ENCODE results near the gene TACC3. TPM values are rescaled to one million over a fixed set of nuclear protein-coding genes. Genes with fewer than 3 reads are reported as not detected.

TACC3 gene
- total RNA-seq, 2 donors from 2014 or later, result 20.6 to 99.7 TPM

DNA sequence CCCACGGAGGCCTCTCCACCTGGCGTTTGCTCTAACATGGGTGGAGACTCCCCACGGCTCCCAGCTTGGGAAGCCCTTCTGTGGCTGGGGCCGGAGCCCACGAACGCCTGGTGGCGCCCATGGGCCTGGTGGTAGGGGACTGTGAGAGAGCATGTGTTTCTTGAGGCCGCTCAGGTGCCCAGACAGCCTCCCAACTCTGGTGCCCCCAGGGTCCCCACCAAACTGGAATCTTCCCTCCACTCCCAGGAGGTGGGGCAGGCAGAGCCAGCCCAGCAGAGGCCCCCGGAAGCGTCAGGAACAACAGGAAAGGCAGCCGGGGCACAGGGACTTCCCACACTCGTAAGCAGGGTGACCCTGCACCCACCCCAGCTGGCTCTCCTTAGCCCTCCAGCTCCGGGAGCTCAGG is 38.5 kb downstream of the TACC3 start:
- Histone ChIP-seq H3K27ac (no peak overlapping the region), H3K4me3 (no peak overlapping the region), H3K27me3 (peaks cover 24% of the 10 kb centered on the region), H3K9me3 (no peaks in the 10 kb centered on the region), H3K36me3 (no peaks in the 10 kb centered on the region), H3K4me1 (peaks cover 4% of the 10 kb centered on the region), H3K9ac (ENCODE audit: low read depth in 2 of 2, low read length in 2 of 2) (no peak overlapping the region)
- DNase-seq, result no peak
- TF ChIP-seq, protein P1, sequence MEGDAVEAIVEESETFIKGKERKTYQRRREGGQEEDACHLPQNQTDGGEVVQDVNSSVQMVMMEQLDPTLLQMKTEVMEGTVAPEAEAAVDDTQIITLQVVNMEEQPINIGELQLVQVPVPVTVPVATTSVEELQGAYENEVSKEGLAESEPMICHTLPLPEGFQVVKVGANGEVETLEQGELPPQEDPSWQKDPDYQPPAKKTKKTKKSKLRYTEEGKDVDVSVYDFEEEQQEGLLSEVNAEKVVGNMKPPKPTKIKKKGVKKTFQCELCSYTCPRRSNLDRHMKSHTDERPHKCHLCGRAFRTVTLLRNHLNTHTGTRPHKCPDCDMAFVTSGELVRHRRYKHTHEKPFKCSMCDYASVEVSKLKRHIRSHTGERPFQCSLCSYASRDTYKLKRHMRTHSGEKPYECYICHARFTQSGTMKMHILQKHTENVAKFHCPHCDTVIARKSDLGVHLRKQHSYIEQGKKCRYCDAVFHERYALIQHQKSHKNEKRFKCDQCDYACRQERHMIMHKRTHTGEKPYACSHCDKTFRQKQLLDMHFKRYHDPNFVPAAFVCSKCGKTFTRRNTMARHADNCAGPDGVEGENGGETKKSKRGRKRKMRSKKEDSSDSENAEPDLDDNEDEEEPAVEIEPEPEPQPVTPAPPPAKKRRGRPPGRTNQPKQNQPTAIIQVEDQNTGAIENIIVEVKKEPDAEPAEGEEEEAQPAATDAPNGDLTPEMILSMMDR (IDR thresholded peaks at IDR 0.05), result no peak
- intact Hi-C loops (cut with DNase I), result loop anchor here (10.0 kb wide), 1 partner anchor 435 kb away; no protein-coding TSS in a partner anchor

DNA sequence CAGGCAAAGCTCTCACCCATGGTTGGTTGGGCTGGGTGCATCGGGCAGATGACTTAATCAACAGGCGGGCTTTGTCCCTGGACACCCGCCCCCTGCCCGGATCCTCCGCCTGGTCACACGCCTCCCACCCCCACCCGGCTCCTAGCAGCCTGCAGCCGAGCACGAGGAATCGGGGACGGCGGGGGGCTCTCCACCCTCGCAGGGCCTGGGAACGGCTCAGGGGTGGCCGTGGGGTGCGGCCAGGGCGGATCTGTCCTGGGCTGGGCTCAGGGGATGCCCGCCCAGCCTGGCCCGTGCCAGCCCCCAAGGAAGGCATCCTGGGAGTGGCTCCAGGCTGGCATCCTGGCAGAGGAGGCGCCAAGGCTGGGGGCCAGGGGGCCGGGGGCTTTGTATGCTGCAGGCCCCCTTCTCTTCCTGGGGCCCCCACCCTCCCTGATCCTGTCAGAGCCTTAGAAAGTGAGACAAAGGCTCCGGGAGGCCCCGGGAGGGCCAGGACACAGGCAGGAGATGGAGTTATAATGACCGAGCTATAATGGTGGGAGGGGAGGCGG is 39.3 kb downstream of the TACC3 start:
- H3K4me1 ChIP-seq, result peaks cover 4% of the 10 kb centered on the region
- H3K9me3 ChIP-seq, result no peaks in the 10 kb centered on the region
- H3K36me3 ChIP-seq, result no peaks in the 10 kb centered on the region
- no peak overlapping the region for H3K9ac ChIP-seq (ENCODE audit: low read depth in 2 of 2, low read length in 2 of 2)
- TF ChIP-seq, protein P1 (IDR thresholded peaks at IDR 0.05), result no peak
- no peak overlapping the region for H3K27ac ChIP-seq
- DNase-seq, result no peak
- intact Hi-C loops (cut with DNase I), result no loop called here
- H3K27me3 ChIP-seq, result peaks cover 28% of the 10 kb centered on the region
- H3K4me3 ChIP-seq, result no peak overlapping the region

DNA sequence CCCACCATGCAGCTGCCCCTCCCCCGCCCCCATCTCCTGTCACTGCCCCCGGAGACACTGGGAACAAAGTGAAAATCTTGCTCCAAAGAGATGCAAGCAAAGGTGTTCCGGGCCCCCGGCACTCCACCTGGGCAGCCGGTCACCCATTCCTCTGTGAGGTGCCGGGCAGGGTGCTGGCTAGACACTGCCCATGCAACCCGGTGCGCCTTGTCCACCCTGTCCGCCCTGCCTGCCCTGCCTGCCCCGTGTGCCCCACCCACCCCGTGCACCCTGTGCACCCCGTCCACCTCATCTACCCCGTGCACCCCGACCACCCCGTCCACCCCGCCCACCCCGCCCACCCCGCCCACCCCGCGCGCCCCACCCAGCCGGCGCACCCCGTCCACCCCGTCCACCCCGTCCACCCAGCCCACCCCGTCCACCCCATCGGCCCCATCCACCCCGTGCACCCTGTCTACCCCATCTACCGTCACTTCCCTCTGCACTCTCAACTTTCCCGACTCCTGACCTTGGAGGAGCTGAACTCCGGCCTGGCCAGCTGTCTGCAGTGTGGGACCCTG is 39.9 kb downstream of the TACC3 start:
- TF ChIP-seq, protein P1 (IDR thresholded peaks at IDR 0.05), result no peak
- intact Hi-C loops (cut with DNase I), result no loop called here
- Histone ChIP-seq H3K4me3 (no peak overlapping the region), H3K27me3 (peaks cover 28% of the 10 kb centered on the region), H3K36me3 (no peaks in the 10 kb centered on the region), H3K4me1 (peaks cover 4% of the 10 kb centered on the region), H3K9ac (ENCODE audit: low read depth in 2 of 2, low read length in 2 of 2) (no peak overlapping the region), H3K9me3 (no peaks in the 10 kb centered on the region), H3K27ac (no peak overlapping the region)
- DNase-seq, result no peak

DNA sequence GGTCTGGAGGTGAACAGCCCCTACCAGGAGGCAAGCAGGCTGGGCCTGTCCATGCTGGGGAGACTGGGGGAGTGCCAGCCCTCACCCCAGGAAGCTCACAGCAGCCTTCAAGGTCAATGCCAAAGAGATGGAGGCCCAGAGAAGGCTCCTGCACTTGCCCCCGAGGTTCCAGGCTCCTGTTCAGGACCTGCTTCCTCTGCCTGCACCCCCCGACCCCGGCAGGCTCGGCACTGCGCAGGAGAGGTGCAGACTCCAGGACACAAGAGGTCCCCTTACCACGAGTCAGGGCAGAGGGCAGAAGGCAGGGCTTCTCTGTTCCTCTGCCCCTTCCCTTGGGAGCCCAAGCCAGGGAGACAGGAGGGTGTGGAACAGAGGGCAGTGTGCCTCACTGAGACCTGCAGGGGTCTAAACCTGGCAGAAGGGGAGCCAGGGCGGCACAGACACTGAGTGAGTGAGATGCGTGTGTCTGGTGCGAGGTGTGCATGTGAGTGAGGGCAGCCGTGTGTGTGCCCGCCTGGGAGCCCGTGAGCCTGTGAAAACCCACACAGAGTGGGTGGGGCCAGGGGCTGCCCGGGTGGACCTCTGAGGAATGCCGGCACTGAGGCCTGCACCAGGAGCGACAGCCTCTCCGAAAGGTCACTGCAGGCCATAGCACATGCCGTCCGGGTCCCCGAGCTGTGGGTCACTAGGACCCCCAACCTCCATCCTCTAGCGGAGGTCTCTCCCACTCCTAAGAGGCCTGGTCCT is 41.1 kb downstream of the TACC3 start:
- H3K27me3 ChIP-seq, result peaks cover 36% of the 10 kb centered on the region
- H3K4me3 ChIP-seq, result no peak overlapping the region
- H3K36me3 ChIP-seq, result no peaks in the 10 kb centered on the region
- H3K4me1 ChIP-seq, result peaks cover 4% of the 10 kb centered on the region
- intact Hi-C loops (cut with DNase I), result no loop called here
- H3K9ac ChIP-seq (ENCODE audit: low read depth in 2 of 2, low read length in 2 of 2), result no peak overlapping the region
- H3K27ac ChIP-seq, result no peak overlapping the region
- TF ChIP-seq, protein P1 (IDR thresholded peaks at IDR 0.05), result no peak
- H3K9me3 ChIP-seq, result no peaks in the 10 kb centered on the region
- DNase-seq, result no peak

DNA sequence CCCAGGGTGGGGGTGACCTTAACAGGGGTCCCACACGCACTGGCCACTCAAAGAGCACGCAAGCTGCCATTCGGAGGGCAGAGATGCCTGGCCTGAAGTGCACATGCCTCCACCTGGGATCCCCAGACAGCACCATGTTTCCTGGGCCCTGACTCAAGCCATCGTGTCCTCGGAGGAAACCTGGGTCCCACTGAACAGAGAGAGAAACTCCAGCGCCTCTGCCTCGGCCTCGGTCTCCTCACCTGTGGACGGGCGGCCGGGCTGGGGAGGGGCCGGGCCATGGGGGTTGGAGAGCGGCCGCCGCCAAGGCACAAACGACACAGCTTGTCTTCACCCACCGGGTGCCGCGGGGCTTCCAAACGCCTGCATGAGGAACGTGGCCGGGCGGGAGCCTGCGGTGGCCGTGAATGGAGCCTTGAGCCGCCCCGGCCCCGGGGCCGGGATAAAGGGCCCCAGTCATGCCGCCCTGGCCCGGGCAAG is 41.8 kb downstream of the TACC3 start:
- no peaks in the 10 kb centered on the region for H3K36me3 ChIP-seq
- H3K27ac ChIP-seq, result no peak overlapping the region
- H3K4me1 ChIP-seq, result peaks cover 4% of the 10 kb centered on the region
- intact Hi-C loops (cut with DNase I), result no loop called here
- no peak overlapping the region for H3K4me3 ChIP-seq
- TF ChIP-seq, protein P1 (IDR thresholded peaks at IDR 0.05), result no peak
- no peak overlapping the region for H3K9ac ChIP-seq (ENCODE audit: low read depth in 2 of 2, low read length in 2 of 2)
- H3K27me3 ChIP-seq, result peaks cover 39% of the 10 kb centered on the region
- no peaks in the 10 kb centered on the region for H3K9me3 ChIP-seq
- DNase-seq, result no peak
